ENCODE results near the gene ZSCAN5A.
"Not testable (repeated sequence)": the region's sequence is repeated elsewhere in the genome, so short reads cannot be mapped to it uniquely, and the experiment has no call there.

ZSCAN5A gene

GRCh38 chr19:56199687-56200086, 115.0 kb downstream of the ZSCAN5A start:
- DNase-seq, result no peak

- not testable (repeated sequence) for DNase-seq
Observed at GRCh38 chr19:56197646-56198045, 117.0 kb downstream of the ZSCAN5A start, which contains the start of gene ZSCAN5B. ZSCAN5B (minus strand) TSS chr19:56197783; CDS start chr19:56193052, 4,731 bp downstream.

GRCh38 chr19:56193981-56194640, 120.5 kb downstream of the ZSCAN5A start:
- DNase-seq, result no peak

GRCh38 chr19:56191711-56192110, 122.9 kb downstream of the ZSCAN5A start:
- DNase-seq, result no peak

- DNase-seq, result no peak
Observed at GRCh38 chr19:56191115-56191514, 123.5 kb downstream of the ZSCAN5A start.

- DNase-seq, result no peak
Observed at GRCh38 chr19:56189785-56190184, 124.9 kb downstream of the ZSCAN5A start.

- no peak for DNase-seq
Observed at GRCh38 chr19:56177564-56178243, 136.9 kb downstream of the ZSCAN5A start.

GRCh38 chr19:56176881-56177280, 137.8 kb downstream of the ZSCAN5A start:
- DNase-seq, result no peak

- DNase-seq, result not testable (repeated sequence)
Observed at GRCh38 chr19:56176310-56176709, 138.3 kb downstream of the ZSCAN5A start.

GRCh38 chr19:56175861-56176307, 138.8 kb downstream of the ZSCAN5A start, which contains the start of gene GALP:
GALP (plus strand) TSS chr19:56176008; CDS start chr19:56177109, 1,101 bp downstream.
- not testable (repeated sequence) for DNase-seq

GRCh38 chr19:56174550-56174949, 140.1 kb downstream of the ZSCAN5A start:
- DNase-seq, result no peak

- DNase-seq, result no peak
Observed at GRCh38 chr19:56174086-56174485, 140.6 kb downstream of the ZSCAN5A start.

All from OCI-M1 (cell line).